HG03135 (cell line): ENCODE data around the gene AMBP.

Experiments
- ATAC-seq: cut with Tn5 transposase; IDR thresholded peaks from one replicate; pipeline ENCODE4 v1.9.1; 2021; ENCODE audit warnings: mild to moderate bottlenecking, moderate library complexity; ENCODE audit not compliant: unreplicated experiment

AMBP gene

DNA sequence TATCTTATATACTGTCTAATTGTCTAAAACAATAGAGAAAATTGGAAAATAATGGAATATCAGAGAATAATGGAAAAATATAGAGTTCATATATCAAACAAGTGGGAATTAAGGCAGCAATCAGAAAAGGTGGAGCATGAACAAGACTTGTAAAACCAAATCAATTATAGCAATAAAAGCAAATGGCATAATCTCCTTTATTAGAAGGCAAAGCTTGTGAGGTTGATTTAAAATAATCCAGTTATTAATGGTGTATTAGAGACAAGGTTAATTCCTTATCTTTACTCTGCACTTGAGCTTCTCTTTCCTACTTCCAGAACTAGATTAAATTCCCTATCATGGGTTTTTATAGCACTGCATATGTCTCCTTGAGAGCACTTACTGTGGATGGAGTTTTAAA is 64.1 kb downstream of the AMBP start:
- ATAC-seq = no peak

DNA sequence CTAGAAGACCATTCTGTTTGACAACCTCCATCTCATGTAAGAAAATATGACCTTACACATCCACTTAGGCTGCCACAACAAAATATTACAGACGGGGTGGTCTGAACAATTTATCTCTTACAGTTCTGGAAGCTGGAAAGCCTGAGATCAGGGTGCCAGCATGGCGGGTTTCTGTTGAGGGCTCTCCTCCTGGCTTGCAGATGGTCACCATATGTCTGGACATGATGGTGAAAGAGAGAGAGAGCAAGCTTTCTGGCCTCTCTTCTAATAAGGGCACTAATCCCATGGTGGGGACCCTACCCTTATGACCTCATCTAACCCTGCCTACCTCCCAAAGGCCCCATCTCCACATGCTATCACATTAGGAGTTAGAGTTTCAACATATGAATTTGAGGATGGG is 66.0 kb downstream of the AMBP start:
- no peak for ATAC-seq

DNA sequence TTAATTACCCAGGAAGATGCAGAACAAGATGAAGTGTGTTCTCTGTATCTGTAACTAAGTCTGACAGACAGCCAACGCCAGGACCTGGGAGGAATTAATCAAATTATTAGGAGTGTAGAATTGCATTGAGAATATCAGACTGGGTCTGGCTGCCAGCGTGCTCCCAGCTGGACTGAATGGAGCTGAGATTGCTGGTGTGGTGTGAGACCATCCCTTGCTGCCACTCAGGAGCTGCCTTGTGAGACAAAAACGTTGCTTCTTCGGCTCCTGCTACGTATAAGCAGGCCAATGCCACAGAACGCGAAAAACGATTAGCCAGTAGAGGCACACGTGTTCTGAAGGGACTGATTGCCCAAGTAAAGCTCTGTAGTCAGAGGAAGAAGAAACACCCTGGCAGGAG is 66.8 kb downstream of the AMBP start:
- ATAC-seq = no peak
